HEK293T (cell line): ENCODE measurements around the gene PROCA1.
"Not testable (repeated sequence)": the region's sequence is repeated elsewhere in the genome, so short reads cannot be mapped to it uniquely, and the experiment has no call there.

ENCODE experiments used
- CTCF ChIA-PET: fragments of 350-600 bp; formaldehyde crosslinking; extraction: SDS; loops from one replicate; lab custom pipeline; 2021; ENCODE audit warnings: antibody characterized with exemption, inconsistent platforms; lab: Yijun Ruan, JAX
- POLR2A ChIA-PET: fragments of 350-600 bp; formaldehyde crosslinking; extraction: SDS; loops from one replicate; lab custom pipeline; 2020; ENCODE audit warnings: antibody characterized with exemption, inconsistent platforms; lab: Yijun Ruan, JAX
- DNase-seq: peaks from one replicate; pipeline ENCODE4 v3.0.0; 2012; ENCODE audit warnings: mixed read lengths; ENCODE audit errors: extremely low spot score
- ARNT ChIP-seq: fragments of 450-650 bp; IDR thresholded peaks from 2 replicates; pipeline ENCODE4 v1.6.1; 2017; ENCODE audit warnings: mild to moderate bottlenecking
- BHLHE40 ChIP-seq: fragments of 450-650 bp; IDR thresholded peaks from 2 replicates; pipeline ENCODE4 v1.6.1; 2016; ENCODE audit warnings: mild to moderate bottlenecking, moderate library complexity, borderline replicate concordance
- CTBP1 ChIP-seq: fragments of 450-650 bp; IDR thresholded peaks from 2 replicates; pipeline ENCODE4 v1.6.1; 2016; ENCODE audit warnings: borderline replicate concordance
- ELF4 ChIP-seq: fragments of 450-650 bp; IDR thresholded peaks from 2 replicates; pipeline ENCODE4 v1.6.1; 2017; ENCODE audit warnings: antibody characterized with exemption
- FOXA1 ChIP-seq: fragments of 450-650 bp; IDR thresholded peaks from 2 replicates; pipeline ENCODE4 v1.6.1; 2016; ENCODE audit warnings: mild to moderate bottlenecking
- FOXK2 ChIP-seq: fragments of 450-650 bp; IDR thresholded peaks from 2 replicates; pipeline ENCODE4 v1.6.1; 2016; ENCODE audit warnings: mild to moderate bottlenecking
- FOXM1 ChIP-seq: fragments of 450-650 bp; IDR thresholded peaks from 2 replicates; pipeline ENCODE4 v1.6.1; 2017; ENCODE audit warnings: mild to moderate bottlenecking, borderline replicate concordance
- HDGF ChIP-seq: fragments of 450-650 bp; IDR thresholded peaks from 2 replicates; pipeline ENCODE4 v1.6.1; 2017; ENCODE audit warnings: antibody characterized with exemption, borderline replicate concordance
- L3MBTL2 ChIP-seq: fragments of 450-650 bp; conservative IDR thresholded peaks from 2 replicates; pipeline ENCODE4 v1.6.1; 2016; ENCODE audit warnings: mild to moderate bottlenecking
- LEF1 ChIP-seq: fragments of 450-650 bp; IDR thresholded peaks from 2 replicates; pipeline ENCODE4 v1.6.1; 2017; ENCODE audit warnings: mild to moderate bottlenecking, borderline replicate concordance
- NFRKB ChIP-seq: fragments of 450-650 bp; IDR thresholded peaks from 2 replicates; pipeline ENCODE4 v1.6.1; 2016; ENCODE audit warnings: mild to moderate bottlenecking, moderate library complexity
- PKNOX1 ChIP-seq: fragments of 450-650 bp; IDR thresholded peaks from 2 replicates; pipeline ENCODE4 v1.6.1; 2016
- SP1 ChIP-seq: fragments of 450-650 bp; IDR thresholded peaks from 2 replicates; pipeline ENCODE4 v1.6.1; 2017
- SUZ12 ChIP-seq: fragments of 450-650 bp; IDR thresholded peaks from 2 replicates; pipeline ENCODE4 v1.6.1; 2016; ENCODE audit warnings: mild to moderate bottlenecking
- TARDBP ChIP-seq: fragments of 450-650 bp; IDR thresholded peaks from 2 replicates; pipeline ENCODE4 v1.6.1; 2016
- ZNF384 ChIP-seq: fragments of 450-650 bp; IDR thresholded peaks from 2 replicates; pipeline ENCODE4 v1.6.1; 2016

PROCA1 gene

GRCh38 chr17:28723159-28723835 is 11.6 kb upstream of the PROCA1 start:
- POLR2A ChIA-PET, result interaction anchor here (0.9 to 11.6 kb wide), 4 partner anchors 7 to 39 kb away, joined by 4 to 309 read pairs (median 30); partner anchors contain the start of gene PROCA1
- CTCF ChIA-PET, result interaction anchor here (1.8 to 6.7 kb wide), 2 partner anchors 12 to 25 kb away, joined by 10 to 185 read pairs; partner anchors contain the start of gene PROCA1
- DNase-seq, result no peak
- no peak for TF ChIP-seq NFRKB
- TF ChIP-seq BHLHE40, result no peak
- no peak for TF ChIP-seq L3MBTL2
- TF ChIP-seq FOXM1, result no peak
- no peak for TF ChIP-seq FOXK2
- TF ChIP-seq LEF1, result no peak

DNA sequence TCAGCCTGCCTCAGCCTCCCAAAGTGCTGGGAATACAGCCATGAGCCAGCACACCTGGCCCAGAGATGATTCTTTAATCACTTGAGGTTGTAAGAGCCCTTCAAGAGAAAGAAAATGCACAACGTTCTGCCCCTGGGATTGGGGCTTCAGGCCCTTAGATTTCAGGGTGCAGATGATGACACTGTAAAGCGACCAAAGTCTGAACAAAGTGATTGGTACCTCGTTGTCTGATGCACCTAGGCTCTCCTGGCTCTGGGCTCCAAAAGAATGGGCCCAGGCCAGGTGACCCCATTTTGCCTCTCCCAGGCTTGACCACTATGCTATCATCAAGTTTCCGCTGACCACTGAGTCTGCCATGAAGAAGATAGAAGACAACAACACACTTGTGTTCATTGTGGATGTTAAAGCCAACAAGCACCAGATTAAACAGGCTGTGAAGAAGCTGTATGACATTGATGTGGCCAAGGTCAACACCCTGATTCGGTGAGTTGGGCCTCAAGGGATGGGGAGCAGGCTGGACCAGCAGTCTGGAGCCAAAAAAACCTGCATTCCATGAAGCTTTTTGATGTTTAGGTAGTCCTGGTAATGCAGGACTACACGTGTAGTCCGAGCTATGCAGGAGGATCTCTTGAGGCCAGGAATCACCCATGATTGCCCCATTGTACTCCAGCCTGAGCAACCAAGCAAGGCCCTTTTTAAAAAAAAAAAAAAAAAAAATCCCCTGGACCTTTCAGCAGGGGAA is 10.9 kb upstream of the PROCA1 start:
- DNase-seq, result no peak
- no peak for TF ChIP-seq SP1
- TF ChIP-seq ARNT, result no peak
- no peak for TF ChIP-seq CTBP1
- TF ChIP-seq LEF1, result no peak
- no peak for TF ChIP-seq SUZ12
- no peak for TF ChIP-seq FOXK2
- TF ChIP-seq ELF4, result no peak
- no peak for TF ChIP-seq BHLHE40
- TF ChIP-seq L3MBTL2, result no peak
- no peak for TF ChIP-seq TARDBP
- no peak for TF ChIP-seq ZNF384
- TF ChIP-seq PKNOX1, result no peak
- TF ChIP-seq NFRKB, result no peak
- TF ChIP-seq FOXM1, result no peak
- TF ChIP-seq FOXA1, result no peak
- no peak for TF ChIP-seq HDGF
- ChIA-PET CTCF (interaction anchor here (1.8 kb wide), 1 partner anchor 11 kb away, joined by 10 read pairs; the partner anchor contains the start of gene PROCA1), POLR2A (interaction anchor here (1.0 to 11.6 kb wide), 3 partner anchors 16 to 27 kb away, joined by 3 to 309 read pairs (median 4); partner anchors contain the start of gene PROCA1)

DNA sequence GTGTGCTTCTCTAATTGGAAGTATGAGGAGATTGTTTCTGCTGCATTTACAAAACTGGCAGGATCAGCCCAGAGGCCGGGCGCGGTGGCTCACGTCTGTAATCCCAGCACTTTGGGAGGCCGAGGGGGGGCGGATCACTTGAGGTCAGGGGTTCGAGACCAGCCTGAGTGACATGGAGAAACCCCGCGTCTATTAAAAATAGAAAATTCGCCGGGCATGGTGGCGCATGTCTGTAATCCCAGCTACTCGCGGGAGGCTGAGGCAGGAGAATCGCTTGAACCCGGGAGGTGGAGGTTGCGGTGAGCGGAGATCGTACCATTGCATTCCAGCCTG is 9.3 kb upstream of the PROCA1 start:
- CTCF ChIA-PET, result interaction anchor here (0.9 to 1.2 kb wide), 3 partner anchors 43 to 182 kb away, joined by 3 to 5 read pairs (median 3); no protein-coding TSS in a partner anchor
- DNase-seq, result not testable (repeated sequence)
- POLR2A ChIA-PET, result interaction anchor here (1.2 to 11.6 kb wide), 8 partner anchors 15 to 228 kb away, joined by 3 to 309 read pairs (median 5); partner anchors contain the start of genes PROCA1, SDF2 and SUPT6H

GRCh38 chr17:28720247-28720996 is 8.7 kb upstream of the PROCA1 start:
- POLR2A ChIA-PET, result interaction anchor here (0.7 to 11.6 kb wide), 27 partner anchors 8 to 265 kb away, joined by 3 to 309 read pairs (median 7); partner anchors contain the start of genes ALDOC, DHRS13, FAM222B and NEK8
- CTCF ChIA-PET, result interaction anchor here (0.9 to 1.3 kb wide), 3 partner anchors 10 to 73 kb away, joined by 3 to 5 read pairs (median 4); no protein-coding TSS in a partner anchor
- no peak for TF ChIP-seq NFRKB
- TF ChIP-seq HDGF, result 0 out of 2 replicates have a peak, but pooled peaks have one; percentile 5
- TF ChIP-seq L3MBTL2, result no peak
- no peak for DNase-seq

DNA sequence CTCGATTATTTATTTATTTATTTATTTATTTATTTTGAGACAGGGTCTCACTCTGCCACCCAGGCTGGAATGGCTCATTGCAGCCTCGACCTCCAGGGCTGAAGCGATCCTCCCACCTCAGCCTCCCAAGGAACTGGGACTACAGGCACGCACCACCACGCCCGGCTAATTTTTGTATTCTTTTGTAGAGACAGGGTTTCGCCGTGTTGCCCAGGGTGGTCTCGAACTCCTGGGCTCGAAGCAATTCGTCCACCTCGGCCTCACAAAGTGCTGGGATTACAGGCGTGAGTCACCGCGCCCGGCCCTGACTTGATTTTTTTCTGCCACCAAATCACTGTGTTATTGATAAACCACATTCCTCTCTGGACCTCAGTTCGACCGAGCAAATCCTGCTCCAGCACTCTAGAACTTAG is 7.3 kb upstream of the PROCA1 start:
- no peak for TF ChIP-seq CTBP1
- no peak for TF ChIP-seq ARNT
- TF ChIP-seq BHLHE40, result no peak
- TF ChIP-seq ZNF384, result no peak
- TF ChIP-seq FOXA1, result no peak
- TF ChIP-seq L3MBTL2, result no peak
- TF ChIP-seq FOXM1, result no peak

DNA sequence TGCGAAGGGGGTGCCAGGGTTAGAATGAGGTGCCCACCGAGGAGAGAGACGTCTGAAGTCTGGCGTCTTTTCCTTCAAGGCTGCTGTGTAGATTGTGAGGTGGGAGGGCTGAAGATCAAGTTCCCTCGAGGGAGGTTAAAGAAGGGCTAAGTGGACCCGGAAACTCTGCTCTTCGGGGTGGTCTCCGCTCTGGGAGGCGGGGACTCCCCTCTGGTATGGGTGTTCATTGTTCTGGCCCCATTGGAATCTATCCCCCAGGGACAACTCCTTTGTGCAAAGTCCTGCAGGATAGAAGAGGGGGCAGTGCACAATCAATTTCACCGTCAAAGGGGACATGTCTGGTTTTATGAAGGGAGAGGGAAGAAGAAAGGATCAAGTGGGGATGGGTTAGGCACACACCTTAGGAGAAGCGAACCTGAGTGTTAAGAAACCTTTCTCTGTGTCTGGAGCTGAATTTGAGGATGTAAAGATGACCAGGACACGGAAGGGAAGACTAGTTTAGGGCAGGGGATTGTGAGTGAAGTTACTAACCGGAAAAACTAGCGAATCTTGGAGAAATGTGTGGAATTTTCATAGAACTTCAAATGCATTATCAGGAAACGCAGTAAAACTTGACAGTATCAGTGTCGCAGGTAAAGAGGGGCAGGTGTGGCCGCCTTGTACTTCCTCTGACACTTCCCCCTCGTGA is 6.8 kb upstream of the PROCA1 start:
- POLR2A ChIA-PET, result interaction anchor here (1.0 to 11.6 kb wide), 5 partner anchors 12 to 90 kb away, joined by 4 to 309 read pairs (median 7); partner anchors contain the start of gene PROCA1
- no peak for DNase-seq
- no peak for TF ChIP-seq L3MBTL2
- TF ChIP-seq BHLHE40, result no peak
- no peak for TF ChIP-seq TARDBP
- no peak for TF ChIP-seq CTBP1
- TF ChIP-seq SUZ12, result no peak
- TF ChIP-seq PKNOX1, result no peak
- TF ChIP-seq SP1, result no peak
- no peak for TF ChIP-seq LEF1
- CTCF ChIA-PET, result no interaction called here

More for the DNA sequence above, 7.3 kb upstream of the PROCA1 start:
- no peak for DNase-seq
- ChIA-PET CTCF (interaction anchor here (0.7 to 1.3 kb wide), 2 partner anchors 8 to 234 kb away, joined by 4 read pairs; no protein-coding TSS in a partner anchor), POLR2A (interaction anchor here (0.6 to 11.6 kb wide), 49 partner anchors 9 to 489 kb away, joined by 3 to 309 read pairs (median 5); partner anchors contain the start of genes ALDOC, BLTP2, DHRS13 and FAM222B)
